Sigmoid colon (tissue), 4 donors: ENCODE data around the gene GLI3.

Experiments used
- EP300 ChIP-seq, 4 donors: sonication (generic); formaldehyde crosslinking; IDR thresholded peaks; one replicate each; pipeline ENCODE4 v1.6.1; 2017; ENCODE audit warnings: antibody characterized with exemption in 4 of 4
- POLR2A ChIP-seq, 2 donors: fragments of 450-650 bp; IDR thresholded peaks; one replicate each; pipeline ENCODE4 v1.6.1; 2016; ENCODE audit warnings: antibody characterized with exemption in 2 of 2, mild to moderate bottlenecking in 2 of 2, moderate library complexity in 2 of 2
- POLR2AphosphoS5 ChIP-seq, 4 donors: sonication (generic); formaldehyde crosslinking; IDR thresholded peaks; one replicate each; pipeline ENCODE4 v1.6.1; 2017; ENCODE audit warnings: antibody characterized with exemption in 4 of 4
- TF ChIP-seq, protein P1 (sequence below), 4 experiments: fragments of 450-650 bp in 3 of 4; fragments of 200-600 bp in 1 of 4; IDR thresholded peaks; one replicate each; pipeline ENCODE4 v1.5.1; 2016 to 2019; ENCODE audit warnings: antibody characterized with exemption in 4 of 4, mild to moderate bottlenecking in 3 of 4, moderate library complexity in 2 of 4

DNA sequence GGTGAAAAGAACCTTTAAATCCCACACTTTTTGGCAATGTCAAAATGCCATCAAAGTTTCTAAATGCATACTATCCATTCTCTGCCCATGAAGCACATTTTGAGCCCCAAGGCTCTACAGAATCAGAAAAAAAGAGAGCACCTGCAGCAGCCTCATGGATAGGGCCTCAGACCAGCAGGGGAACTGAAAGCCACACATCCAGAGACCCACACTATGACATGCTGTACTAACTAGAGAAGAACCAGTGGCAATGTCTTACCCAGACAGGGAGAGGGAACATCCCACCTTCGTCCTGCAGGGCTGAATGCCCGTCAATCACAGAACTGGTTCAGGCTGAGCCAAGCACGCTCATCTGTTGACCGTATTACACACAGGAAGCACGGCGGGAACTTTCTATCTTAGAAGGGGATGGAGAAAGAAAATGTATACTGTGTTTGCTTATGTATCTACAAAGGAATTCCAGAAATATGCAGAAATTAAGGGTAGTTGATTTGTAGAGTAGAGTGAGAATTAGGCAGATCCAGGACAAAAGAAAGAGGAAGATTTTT is 237.2 kb downstream of the GLI3 start:
- TF ChIP-seq, protein P1, sequence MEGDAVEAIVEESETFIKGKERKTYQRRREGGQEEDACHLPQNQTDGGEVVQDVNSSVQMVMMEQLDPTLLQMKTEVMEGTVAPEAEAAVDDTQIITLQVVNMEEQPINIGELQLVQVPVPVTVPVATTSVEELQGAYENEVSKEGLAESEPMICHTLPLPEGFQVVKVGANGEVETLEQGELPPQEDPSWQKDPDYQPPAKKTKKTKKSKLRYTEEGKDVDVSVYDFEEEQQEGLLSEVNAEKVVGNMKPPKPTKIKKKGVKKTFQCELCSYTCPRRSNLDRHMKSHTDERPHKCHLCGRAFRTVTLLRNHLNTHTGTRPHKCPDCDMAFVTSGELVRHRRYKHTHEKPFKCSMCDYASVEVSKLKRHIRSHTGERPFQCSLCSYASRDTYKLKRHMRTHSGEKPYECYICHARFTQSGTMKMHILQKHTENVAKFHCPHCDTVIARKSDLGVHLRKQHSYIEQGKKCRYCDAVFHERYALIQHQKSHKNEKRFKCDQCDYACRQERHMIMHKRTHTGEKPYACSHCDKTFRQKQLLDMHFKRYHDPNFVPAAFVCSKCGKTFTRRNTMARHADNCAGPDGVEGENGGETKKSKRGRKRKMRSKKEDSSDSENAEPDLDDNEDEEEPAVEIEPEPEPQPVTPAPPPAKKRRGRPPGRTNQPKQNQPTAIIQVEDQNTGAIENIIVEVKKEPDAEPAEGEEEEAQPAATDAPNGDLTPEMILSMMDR (IDR thresholded peaks at IDR 0.05), result no peak
- no peak for TF ChIP-seq POLR2AphosphoS5 (IDR thresholded peaks at IDR 0.05)
- TF ChIP-seq POLR2A (IDR thresholded peaks at IDR 0.05), result no peak
- no peak for TF ChIP-seq EP300 (IDR thresholded peaks at IDR 0.05)
